Measurements from ENCODE around the gene MATN4. TPM values are rescaled to one million over a fixed set of nuclear protein-coding genes. Genes with fewer than 3 reads are reported as not detected.

The MATN4 gene
- total RNA-seq, 2 donors from 2014 or later = not detected

- no peaks in the 10 kb centered on the region for H3K27me3 ChIP-seq
- DNase-seq (ENCODE audit: low spot score) = peak; percentile 84
- peak overlapping the region; percentile 9 to 26 for H3K4me3 ChIP-seq
- peaks cover 21% of the 10 kb centered on the region for H3K36me3 ChIP-seq
- TF ChIP-seq, protein P1, sequence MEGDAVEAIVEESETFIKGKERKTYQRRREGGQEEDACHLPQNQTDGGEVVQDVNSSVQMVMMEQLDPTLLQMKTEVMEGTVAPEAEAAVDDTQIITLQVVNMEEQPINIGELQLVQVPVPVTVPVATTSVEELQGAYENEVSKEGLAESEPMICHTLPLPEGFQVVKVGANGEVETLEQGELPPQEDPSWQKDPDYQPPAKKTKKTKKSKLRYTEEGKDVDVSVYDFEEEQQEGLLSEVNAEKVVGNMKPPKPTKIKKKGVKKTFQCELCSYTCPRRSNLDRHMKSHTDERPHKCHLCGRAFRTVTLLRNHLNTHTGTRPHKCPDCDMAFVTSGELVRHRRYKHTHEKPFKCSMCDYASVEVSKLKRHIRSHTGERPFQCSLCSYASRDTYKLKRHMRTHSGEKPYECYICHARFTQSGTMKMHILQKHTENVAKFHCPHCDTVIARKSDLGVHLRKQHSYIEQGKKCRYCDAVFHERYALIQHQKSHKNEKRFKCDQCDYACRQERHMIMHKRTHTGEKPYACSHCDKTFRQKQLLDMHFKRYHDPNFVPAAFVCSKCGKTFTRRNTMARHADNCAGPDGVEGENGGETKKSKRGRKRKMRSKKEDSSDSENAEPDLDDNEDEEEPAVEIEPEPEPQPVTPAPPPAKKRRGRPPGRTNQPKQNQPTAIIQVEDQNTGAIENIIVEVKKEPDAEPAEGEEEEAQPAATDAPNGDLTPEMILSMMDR (IDR thresholded peaks at IDR 0.05) = no peak
- H3K27ac ChIP-seq = peak overlapping the region; percentile 96 to 97
- H3K9me3 ChIP-seq = no peaks in the 10 kb centered on the region
- H3K4me1 ChIP-seq = peaks cover 5 to 100% of the 10 kb centered on the region in 2 donors
Observed at GRCh38 chr20:45341939-45342854, 34.1 kb upstream of the MATN4 start.

DNA sequence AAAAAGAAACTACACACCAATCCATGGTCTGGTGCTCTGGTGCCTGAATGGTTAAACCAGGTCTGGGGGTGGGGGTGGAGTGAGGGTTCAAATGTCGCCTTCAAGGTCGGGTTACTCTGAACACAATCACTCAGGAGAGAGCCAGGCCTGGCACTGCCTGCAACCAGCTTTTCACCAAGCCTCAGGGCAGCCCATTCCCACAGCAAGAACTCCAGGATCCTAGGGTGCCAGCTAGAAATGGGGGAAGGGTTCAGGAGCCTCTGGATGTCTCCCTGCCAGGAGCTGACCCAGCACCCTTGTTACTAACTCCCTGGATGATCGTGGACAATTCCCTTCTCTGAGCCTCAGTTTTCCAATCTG lies 33.5 kb upstream of the MATN4 start:
- Histone ChIP-seq H3K27ac (peak overlapping the region; percentile 96 to 97), H3K27me3 (no peaks in the 10 kb centered on the region), H3K9me3 (no peaks in the 10 kb centered on the region), H3K4me1 (peaks cover 5 to 100% of the 10 kb centered on the region in 2 donors), H3K36me3 (peaks cover 21% of the 10 kb centered on the region), H3K4me3 (peak overlapping the region; percentile 9 to 26)
- no peak for DNase-seq (ENCODE audit: low spot score)
- TF ChIP-seq, protein P1 (IDR thresholded peaks at IDR 0.05) = no peak

- peaks cover 22% of the 10 kb centered on the region for H3K36me3 ChIP-seq
- H3K4me3 ChIP-seq = no peak overlapping the region
- H3K27me3 ChIP-seq = no peaks in the 10 kb centered on the region
- H3K9me3 ChIP-seq = no peaks in the 10 kb centered on the region
- peak overlapping the region; percentile 96 to 97 for H3K27ac ChIP-seq
- no peak for DNase-seq (ENCODE audit: low spot score)
- TF ChIP-seq, protein P1 (IDR thresholded peaks at IDR 0.05) = no peak
- peaks cover 5 to 99% of the 10 kb centered on the region in 2 donors for H3K4me1 ChIP-seq
Observed at GRCh38 chr20:45340951-45341350, 32.9 kb upstream of the MATN4 start.

DNA sequence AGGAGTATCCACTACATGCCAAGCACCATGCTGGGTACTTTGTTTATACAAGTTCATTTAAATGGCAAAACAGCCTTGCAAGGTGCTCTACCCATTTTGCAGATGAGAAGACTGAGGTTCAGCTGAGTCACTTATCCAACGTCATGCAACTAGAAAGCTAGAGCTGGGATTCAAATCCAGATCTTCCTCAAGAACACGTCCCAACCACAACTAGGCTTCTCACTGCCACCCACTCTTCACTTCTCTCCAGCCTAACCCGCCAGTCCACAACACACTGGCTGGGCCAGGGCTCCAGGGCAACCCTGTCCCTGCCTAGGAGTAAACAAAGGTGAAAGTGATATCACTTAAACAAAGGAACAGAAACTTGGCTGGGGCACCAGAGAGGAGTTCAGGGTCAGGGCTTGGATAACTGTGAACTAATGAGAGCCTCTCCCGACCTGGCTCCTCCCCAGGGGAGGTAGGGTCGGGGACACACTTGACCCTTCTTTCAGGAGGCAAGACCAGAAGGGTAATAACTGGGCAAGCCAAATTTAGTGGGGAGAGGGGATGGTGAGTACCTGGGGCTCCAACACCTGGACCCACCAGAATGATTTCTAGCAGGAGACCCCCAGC lies 32.2 kb upstream of the MATN4 start:
- Histone ChIP-seq H3K27ac (peak overlapping the region; percentile 96 to 97), H3K9me3 (no peaks in the 10 kb centered on the region), H3K36me3 (peaks cover 28% of the 10 kb centered on the region), H3K4me1 (peaks cover 5 to 98% of the 10 kb centered on the region in 2 donors), H3K4me3 (no peak overlapping the region), H3K27me3 (no peaks in the 10 kb centered on the region)
- no peak for DNase-seq (ENCODE audit: low spot score)
- TF ChIP-seq, protein P1 (IDR thresholded peaks at IDR 0.05) = no peak

DNA sequence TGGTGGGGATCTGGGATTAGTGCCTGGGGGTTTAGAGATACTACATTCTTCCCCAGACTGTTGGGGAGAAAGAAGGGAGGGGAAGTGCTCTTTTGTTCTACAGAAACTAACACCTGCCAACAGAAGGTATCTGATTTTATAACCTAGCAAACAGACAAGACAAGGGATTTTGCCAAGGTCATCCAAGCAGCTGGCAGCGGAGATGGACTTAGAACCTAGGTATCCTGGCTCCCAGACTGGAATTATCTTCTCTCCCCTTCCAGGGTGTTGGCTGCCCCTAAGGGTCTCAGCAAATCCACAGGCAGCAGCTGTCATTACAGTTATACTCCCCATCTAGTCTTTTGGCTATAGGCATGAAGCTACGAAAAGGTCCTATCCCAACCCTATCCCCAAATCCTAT lies 31.7 kb upstream of the MATN4 start:
- Histone ChIP-seq H3K27ac (peak overlapping the region; percentile 96 to 97), H3K9me3 (no peaks in the 10 kb centered on the region), H3K4me1 (peaks cover 5 to 92% of the 10 kb centered on the region in 2 donors), H3K27me3 (no peaks in the 10 kb centered on the region), H3K36me3 (peaks cover 34% of the 10 kb centered on the region), H3K4me3 (no peak overlapping the region)
- TF ChIP-seq, protein P1 (IDR thresholded peaks at IDR 0.05) = no peak
- DNase-seq (ENCODE audit: low spot score) = no peak
